ENCODE measurements around the gene CRYBG1.
A peak's percentile ranks its signal among the peaks of the same experiment; 100 is the strongest.

The CRYBG1 gene

DNA sequence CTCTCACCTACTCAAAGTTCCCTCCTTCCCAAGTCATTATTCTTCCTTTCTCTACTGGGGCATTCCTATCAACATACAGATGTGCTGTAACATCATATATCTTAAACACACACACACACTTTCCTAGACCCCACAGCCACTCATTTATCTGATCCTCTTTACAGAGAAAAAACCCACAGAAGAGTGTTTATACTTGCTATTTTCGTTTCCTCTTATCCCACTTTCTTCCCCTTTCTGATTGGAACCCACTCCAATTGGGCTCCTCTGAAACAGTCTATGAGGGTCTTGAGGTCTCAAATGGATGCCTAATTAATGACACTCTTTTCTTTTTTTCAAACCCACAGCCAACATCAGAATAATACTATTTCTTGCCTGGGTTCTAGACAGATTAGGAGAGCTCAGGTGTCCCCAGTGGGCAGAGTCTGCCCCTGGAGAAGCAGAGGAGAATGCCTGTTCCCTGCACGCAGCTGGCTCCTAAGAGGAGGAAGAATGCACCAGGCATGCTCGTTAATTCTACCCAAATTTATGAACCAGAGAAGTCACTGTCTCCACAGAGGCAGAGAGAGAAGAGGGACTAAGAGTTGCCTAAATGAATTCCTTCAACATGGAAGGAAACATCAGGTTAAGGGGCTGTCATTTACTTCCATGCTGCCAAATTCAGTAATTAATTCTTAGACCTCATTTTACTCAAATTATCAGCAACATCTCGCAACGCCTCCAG lies 65.9 kb downstream of the CRYBG1 start:
- no peak for DNase-seq

GRCh38 chr6:106430466-106430865 lies 69.9 kb downstream of the CRYBG1 start:
- DNase-seq, result no peak

DNA sequence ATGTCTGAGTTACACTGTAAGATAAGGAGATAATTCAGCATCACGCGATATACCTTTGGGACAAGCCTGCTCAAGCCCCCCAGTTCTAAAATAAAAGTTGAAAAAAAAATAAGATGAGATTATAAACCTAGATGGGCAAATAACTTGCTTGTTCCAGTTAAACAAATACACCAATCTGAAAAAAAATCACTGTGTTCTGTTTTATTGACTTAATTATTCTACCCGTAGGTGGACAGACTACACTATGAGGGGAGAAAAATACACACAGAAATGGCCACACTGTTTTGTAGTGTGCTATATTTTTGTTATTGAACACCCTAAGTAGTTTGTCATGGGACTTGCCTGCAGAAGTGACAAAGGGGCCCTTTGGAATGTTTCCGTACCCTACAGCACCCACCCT lies 70.9 kb downstream of the CRYBG1 start:
- no peak for DNase-seq

DNA sequence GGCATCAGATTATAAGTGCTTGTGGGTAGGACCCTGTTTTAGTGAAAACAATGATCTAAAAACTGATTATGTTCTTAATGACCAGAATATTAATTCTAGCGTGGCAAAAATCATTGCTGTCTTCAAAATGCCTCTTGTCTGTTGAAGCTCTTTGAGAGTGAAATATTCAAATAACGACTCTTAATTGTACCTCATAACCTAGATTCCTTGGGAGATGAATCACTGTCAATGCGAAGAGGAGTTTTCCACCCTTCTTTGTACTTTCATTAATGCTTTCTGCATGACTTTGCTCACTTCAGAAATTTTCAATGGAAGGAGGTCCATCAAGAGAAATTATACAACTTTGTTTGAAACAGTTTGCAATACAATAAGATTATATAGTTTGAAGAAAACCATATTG lies 71.5 kb downstream of the CRYBG1 start:
- no peak for DNase-seq

- no peak for DNase-seq
These were observed 74.0 kb downstream of the CRYBG1 start for GRCh38 chr6:106434530-106434929.

- DNase-seq, result no peak
These were observed 78.9 kb downstream of the CRYBG1 start for GRCh38 chr6:106439459-106439858.

GRCh38 chr6:106440546-106440945 lies 80.0 kb downstream of the CRYBG1 start:
- no peak for DNase-seq

GRCh38 chr6:106442395-106442794 lies 81.9 kb downstream of the CRYBG1 start:
- no peak for DNase-seq

GRCh38 chr6:106444777-106445507 lies 84.4 kb downstream of the CRYBG1 start:
- peak; percentile 76 for DNase-seq

DNA sequence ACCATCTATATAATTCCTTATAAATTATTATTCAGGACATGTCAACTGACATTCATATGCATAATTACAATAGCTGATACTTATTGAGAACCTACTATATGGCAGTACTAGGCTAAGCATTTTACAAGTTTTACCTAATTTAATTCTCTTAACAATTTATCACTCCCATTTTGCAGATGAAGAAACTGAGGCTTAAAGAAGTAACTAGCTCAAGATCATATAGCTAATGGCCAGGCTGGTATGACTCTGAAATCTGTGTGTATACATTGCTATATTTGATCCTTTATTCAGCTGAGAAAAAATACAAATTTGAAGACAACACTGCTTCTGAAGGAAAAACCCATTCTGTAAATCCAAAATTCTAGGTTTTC lies 85.0 kb downstream of the CRYBG1 start:
- DNase-seq, result no peak

GRCh38 chr6:106446287-106446885 lies 85.9 kb downstream of the CRYBG1 start:
- peak; percentile 33 for DNase-seq

DNA sequence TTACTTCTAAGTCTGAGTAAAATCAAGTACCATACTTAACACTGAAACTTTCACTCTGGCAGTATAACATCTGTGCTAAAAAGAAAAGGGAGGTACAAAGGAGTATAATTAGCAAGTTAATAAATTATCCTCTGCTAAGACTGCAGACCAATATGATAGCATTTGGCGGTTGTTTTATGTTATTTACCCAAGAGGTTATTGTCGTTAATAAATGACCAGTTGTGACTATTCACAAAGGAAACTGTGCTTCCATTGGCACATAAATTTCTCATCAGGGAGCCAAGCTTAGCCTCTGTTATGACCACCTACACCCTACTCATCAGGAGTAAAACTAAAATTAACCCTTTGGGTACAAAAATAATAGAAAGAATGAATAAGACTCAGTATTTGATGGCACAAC lies 86.5 kb downstream of the CRYBG1 start:
- no peak for DNase-seq

DNA sequence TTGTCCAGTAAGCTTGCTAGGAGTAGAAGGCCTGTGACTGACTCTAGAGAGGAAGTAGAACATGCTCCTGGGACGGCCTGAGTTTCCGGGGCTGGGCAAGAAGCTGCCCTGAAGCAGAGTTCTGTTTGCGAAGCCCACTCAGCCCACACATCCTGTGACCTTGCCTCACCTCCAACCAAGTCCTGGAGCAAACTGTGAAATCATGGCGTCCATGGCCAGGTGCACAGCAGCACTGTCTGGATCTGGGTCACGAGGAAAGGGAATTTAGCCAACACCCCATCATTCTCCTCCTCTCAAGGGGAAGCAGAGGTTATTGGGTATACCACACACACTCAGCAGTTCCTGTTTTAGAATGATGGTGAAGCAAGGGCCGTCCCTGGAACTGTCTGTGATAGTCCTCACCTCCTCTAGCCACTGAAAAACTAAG lies 87.5 kb downstream of the CRYBG1 start:
- peak; percentile 18 for DNase-seq

DNA sequence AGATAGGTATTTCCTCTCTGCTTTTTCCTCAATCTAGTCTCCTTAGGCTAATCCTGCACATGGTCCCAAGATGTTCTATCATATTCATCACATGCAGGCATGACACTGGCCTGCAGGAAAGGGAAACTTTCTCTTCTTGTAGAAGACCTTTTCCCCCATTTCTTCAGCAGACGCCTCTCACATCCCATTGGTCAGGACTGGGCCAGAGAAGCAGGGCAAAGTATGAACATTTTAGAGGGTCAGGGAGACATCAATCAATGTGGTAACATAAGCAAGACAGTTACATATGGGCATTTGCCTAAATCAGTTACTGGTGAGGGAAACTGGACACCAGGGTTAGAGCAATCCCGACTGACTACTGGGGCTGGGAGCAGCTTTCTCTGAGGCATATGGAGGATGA lies 90.1 kb downstream of the CRYBG1 start:
- no peak for DNase-seq

DNA sequence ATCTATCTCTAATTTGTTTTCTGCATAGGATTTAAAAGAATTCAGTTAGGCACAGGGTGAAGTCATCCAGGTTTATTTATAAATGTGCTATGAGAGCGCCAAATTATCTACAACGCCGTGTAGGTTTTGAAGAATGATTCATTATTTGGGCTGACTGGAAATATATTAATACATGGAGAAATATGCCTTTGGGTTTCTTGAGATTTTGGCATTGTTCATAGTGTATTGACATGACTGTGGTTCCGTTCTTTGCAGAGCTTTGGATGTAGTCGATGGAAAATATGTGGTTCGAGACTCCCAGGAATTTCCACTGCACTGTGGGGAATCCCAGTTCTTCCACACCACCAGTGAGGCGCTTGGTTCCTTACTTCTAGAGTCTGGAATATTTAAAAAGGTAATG lies 90.9 kb downstream of the CRYBG1 start:
- DNase-seq, result no peak

DNA sequence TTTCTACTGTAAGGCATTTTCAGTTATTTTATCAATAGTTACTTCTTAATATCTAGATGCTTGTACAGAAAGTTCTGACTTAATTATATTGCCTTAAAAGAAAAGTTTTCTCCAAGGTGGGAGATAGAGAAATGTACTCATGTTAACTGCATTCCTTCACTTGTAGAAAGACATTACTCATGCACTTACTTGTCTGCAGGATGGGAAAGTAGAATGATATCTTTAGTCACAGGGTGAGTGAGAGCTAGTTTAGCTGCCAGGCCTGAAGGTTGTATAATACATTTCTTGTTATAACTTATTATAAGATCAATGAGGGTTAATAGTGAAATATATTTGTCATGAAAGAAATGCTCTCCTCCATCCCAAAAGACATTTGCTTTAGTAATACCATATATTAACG lies 92.1 kb downstream of the CRYBG1 start:
- no peak for DNase-seq

DNA sequence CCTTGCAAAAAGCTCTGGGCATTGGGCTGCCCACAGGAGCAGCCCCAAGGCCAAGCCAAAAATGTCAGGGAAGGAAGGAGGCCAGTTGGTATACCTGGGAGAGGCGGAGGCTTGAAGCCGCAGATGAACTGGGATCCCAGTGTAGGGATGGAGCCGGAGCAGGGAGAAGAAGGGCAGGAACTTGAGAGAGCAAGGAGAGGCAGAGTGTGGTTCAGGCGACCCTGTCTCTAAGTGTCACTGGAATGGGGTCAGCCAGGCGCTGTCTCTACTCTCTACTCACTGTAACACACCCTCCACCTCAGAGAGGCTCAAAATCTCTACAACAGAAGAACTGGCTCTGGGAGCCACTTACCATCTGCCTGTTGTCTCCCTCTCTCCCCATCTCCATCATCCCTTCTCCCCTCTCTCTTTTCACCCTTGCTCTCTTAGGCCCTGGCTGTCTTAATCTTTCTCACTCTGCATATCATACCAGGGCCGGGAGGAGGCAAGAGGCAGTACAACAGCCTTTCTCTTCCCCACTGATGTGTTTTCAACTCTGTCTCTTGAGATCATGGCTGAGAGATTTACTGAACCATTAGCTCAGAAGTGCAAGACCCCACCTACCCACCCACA lies 93.3 kb downstream of the CRYBG1 start:
- DNase-seq, result no peak

DNA sequence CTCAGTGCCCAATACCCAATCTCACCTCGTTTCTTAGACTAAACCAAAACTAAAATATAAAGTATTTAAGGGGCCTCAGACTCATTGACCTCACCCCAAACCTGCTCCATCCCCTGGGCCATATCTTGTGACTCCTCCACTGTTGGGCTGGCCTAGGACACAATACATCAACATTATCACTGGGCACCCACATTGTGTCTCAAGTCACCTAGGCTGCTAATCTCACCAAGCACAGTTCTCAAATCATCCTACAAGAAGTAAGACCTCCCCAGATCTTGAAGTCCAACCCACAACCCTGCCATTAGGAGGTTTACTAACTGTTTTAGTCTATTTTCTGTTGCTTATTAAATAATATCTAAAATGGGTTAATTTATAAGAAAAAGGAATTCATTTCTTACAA lies 96.2 kb downstream of the CRYBG1 start:
- DNase-seq, result no peak

DNA sequence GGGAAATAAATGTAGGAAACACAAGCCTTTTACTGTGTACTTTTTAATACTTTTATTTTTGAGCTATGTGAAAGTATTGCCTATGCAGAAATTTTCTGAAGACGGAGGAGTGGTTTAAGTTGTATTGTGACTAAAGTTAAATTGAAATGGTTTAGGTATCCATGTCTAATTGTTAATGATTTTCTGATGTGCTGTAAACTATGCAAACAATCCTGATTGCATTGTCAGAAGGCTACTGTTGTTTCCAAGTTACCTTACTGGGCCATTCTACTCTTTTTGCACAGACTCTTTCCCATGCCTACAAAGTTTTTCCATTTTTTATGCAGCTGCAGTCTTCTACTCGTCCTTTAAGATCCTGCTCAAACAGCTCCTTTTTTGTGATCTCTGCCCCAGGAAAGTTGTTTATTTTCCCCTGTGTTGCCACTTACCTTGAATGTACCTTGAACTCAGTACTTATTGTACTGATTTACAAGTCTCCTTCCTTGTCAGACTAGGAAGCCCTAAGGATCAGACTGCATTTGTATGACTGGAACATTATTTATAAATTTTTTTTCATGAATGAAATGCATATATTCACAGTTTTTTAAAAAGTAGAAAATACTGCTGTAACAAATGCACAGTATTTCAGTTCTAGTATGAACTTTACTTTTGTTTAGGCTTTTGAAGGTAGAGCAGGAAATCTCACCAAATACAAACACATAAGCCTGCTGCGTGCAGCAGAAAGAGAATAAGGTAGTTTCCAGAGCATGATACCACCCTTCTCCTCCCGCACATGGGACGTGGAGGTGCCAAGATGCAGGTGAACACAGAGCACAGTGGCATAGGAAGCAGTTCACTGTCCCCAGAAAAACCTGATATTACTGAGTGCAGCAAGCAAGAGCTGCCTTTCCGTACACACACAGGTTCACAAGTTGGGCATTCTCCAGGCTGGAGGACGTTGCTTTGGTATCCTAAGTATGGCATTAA lies 97.8 kb downstream of the CRYBG1 start:
- DNase-seq, result no peak

DNA sequence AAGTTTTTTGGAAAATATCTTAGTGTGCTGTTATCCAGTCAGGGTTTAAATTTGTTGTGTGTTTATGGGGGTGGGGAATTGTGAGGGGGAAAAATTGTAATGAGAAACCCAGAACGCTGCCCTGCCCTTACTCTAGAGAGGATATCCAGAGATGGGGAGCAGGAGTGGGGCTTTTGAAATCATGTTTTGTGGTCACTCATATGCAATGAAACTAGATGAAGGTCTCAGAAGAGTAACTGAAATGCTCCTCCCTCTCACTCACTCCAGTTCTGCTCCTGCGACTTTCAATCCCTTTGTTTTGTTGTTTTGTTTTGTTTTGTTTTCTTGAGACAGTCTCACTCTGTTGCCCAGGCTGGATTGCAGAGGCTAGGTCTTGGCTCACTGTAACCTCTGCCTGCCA lies 100.0 kb downstream of the CRYBG1 start:
- DNase-seq, result no peak

- no peak for DNase-seq
These were observed 100.6 kb downstream of the CRYBG1 start for GRCh38 chr6:106461084-106461483.

- DNase-seq, result no peak
These were observed 102.5 kb downstream of the CRYBG1 start for GRCh38 chr6:106462923-106463557.
